ENCODE results near the gene NINJ1. TPM values are rescaled to one million over a fixed set of nuclear protein-coding genes. Genes with fewer than 3 reads are reported as not detected.

The NINJ1 gene
- total and polyA plus RNA-seq, 2 of the 8 experiments (the other 6 are each of a cell fraction or from before 2014, with no cell fraction given): 28.2 to 65.6 TPM

DNA sequence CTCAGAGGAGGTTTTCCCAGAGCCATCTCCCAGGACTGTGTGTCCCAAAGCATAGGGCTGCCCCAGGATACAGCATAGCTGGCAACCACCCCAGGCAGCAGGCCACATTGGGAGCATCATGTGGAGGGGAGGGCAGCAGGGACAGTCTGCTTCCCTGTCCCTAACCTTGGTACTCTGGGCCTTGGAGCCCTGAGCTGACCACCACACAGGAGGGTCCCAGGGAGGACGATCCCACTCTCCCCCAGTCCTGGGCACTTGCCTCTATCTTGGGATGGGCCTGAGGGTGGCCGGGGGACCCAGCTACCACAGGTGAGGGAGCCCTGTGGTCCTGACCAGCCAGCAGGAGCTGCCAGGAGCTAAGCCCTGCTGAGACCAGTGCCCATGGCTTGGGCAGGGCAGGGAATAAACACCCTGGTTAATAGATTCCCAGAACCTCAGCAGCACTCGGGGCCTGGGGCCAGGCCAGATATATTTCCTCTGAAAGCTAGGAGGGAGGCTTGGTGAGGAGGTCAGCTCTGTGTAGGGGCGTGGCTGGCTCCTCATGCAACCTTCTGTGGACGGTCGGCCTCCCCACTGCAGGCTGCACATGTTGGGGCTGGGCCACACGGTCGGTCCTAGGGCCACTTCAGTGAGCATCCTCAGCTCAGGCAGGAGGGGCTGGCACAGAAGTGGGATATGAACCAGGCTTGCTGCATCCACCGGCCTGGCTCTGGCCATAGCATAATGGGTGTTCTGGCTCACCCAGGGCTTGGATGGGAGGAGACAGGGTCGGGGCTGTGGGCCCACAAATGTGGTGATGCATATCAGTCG lies 4.2 kb downstream of the NINJ1 start (continued):
- TF ChIP-seq, protein P1, sequence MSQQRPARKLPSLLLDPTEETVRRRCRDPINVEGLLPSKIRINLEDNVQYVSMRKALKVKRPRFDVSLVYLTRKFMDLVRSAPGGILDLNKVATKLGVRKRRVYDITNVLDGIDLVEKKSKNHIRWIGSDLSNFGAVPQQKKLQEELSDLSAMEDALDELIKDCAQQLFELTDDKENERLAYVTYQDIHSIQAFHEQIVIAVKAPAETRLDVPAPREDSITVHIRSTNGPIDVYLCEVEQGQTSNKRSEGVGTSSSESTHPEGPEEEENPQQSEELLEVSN (IDR thresholded peaks at IDR 0.05): no peak
- TF ChIP-seq FOSL1 (IDR thresholded peaks at IDR 0.05; ENCODE audit: insufficient read depth, low read depth, low read length) (no peak), BACH1 (IDR thresholded peaks at IDR 0.05; ENCODE audit: low read length) (no peak), CHD2 (IDR thresholded peaks at IDR 0.05; ENCODE audit: low read length) (no peak), SIX5 (IDR thresholded peaks at IDR 0.05; ENCODE audit: low read depth, low read length) (no peak), NRF1 (IDR thresholded peaks at IDR 0.05; ENCODE audit: low read depth, low read length) (no peak), YY1 (IDR thresholded peaks at IDR 0.05; ENCODE audit: low read depth, low read length) (no peak), CTCF (IDR thresholded peaks at IDR 0.05; ENCODE audit: control extremely low read depth in 1 of 3, insufficient read depth in 1 of 3, low read depth in 1 of 3, low read length in 3 of 3) (no peak)

Measured in H1 (cell line).